GM19438 (cell line): ENCODE results near the gene PRKN.

Experiments used
- ATAC-seq: cut with Tn5 transposase; IDR thresholded peaks from one replicate; pipeline ENCODE4 v1.9.1; 2021; ENCODE audit warnings: low read depth; ENCODE audit not compliant: unreplicated experiment

PRKN gene

DNA sequence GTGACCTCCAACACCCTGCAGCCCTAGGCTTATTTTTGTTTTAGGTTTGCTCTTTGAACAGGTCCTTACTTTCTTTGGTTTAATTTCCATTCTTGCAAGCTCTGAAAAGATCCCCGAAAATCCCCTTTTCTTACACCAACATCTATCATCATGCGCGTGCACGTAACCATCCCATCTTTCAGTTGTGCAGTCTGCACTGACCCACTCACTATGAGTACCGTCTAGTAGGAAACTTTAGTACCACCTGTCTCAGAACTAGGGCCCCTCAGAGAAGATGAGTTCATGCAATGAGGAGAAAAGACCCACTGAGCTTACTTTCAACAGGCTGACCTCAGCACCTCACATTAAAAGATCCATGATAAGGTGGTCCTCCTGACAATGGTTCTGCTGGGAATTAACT, 1333.1 kb downstream of the PRKN start:
- no peak for ATAC-seq

DNA sequence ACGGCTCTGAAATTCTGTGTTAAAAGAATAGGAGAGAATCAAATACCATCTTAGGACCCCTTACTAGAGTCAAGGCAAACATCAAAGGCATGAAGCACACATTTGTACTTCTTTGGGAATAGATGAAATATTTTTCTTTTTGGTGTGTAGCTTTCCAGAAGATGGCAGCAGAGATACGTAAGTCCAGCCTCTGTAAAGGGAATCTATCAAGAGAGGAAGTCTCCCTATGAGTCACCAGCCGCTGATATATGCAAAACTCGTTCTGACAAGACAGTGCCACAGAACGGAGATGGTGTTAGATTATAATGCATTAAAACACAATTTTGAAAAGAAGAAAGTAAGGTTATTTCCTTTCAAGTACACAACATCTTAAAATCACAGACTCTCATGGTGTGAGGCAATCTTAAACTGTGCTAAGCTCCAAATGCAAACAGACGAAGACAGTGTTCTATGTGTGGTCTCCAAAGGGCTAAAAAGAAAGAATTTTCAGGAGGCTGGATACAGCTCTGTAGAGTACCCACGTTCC, 1333.7 kb downstream of the PRKN start:
- ATAC-seq, result peak; percentile 98

DNA sequence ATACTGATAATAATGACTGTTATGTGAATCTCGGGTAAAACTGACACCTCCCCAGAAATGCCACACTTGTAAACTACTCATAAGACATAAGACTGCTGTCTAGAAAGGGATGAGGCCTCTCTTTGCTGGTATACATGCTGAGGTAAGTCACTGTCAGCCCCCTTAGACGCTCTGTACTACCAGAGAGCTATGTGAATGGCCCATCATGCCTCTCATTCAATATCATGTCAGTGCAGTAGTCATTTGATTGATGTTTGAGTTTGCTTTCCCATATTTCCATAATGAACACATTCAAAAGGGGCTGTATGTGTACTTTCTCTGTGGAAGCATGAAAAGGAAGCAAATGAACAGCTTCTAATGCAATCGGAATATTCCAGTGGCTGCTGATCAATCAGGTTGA, 1334.3 kb downstream of the PRKN start:
- ATAC-seq, result no peak

DNA sequence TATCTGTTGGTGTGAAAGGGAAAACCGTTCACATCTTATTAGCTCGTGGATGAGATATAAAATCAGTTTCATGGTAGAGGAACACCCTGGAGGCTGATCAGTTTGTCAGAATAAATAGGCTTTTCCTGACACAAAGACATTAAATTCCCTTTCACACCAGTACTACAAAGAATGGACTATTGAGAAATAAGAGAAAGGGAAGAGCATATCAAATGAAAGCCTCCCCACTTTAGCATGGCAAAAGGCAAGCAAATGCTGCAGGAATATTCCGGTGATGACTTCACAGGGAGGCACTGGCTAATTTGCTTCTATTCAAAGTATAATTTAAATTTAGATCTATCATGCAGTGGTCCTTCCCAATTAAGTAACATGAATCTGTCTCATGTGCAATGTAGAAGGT, 1337.8 kb downstream of the PRKN start:
- ATAC-seq, result no peak

- ATAC-seq, result no peak
Observed at GRCh38 chr6:161383951-161384350, 1343.6 kb downstream of the PRKN start.

- ATAC-seq, result no peak
Observed at GRCh38 chr6:161379834-161380582, 1347.6 kb downstream of the PRKN start.

DNA sequence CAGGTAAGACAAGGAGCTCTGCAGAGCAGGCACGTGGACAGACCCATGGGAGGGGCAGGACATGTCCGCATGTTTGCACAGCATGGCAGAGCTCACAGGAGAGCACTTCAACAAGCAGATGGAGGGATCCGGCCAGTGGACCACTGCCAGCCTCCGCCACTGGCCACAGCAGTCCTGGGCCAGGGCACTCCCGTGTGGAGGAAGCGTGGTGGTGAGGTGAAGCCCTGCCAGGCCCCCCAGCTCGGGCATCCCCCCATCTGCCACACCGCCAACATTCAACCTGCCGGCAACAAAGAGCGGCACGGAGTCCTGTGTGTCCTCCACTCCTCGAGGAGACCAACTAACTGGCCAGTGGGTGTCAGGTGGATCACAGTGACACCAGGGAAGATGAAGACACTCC, 1349.5 kb downstream of the PRKN start:
- no peak for ATAC-seq

GRCh38 chr6:161377116-161377515, 1350.5 kb downstream of the PRKN start:
- ATAC-seq, result no peak

DNA sequence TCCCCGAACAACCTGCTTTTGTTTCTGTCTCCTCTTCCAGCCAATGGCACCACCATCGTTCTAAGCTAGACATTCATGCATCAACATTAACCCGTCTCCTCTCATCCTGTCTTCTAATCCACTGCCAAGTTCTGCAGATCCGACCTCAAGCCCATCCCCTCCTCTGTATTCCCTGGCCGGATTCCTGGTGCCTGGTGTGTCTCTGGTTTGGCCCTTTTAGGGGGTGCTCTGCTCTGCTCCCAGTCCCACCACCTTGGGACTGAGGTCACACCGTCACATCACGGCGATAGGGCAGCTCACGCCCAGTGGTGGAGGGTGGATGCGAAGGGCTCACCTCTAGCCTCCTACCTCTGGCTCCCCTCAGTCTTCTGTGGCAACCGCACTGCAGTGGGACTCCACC, 1351.2 kb downstream of the PRKN start:
- ATAC-seq, result no peak

GRCh38 chr6:161374971-161375873, 1352.3 kb downstream of the PRKN start:
- no peak for ATAC-seq

DNA sequence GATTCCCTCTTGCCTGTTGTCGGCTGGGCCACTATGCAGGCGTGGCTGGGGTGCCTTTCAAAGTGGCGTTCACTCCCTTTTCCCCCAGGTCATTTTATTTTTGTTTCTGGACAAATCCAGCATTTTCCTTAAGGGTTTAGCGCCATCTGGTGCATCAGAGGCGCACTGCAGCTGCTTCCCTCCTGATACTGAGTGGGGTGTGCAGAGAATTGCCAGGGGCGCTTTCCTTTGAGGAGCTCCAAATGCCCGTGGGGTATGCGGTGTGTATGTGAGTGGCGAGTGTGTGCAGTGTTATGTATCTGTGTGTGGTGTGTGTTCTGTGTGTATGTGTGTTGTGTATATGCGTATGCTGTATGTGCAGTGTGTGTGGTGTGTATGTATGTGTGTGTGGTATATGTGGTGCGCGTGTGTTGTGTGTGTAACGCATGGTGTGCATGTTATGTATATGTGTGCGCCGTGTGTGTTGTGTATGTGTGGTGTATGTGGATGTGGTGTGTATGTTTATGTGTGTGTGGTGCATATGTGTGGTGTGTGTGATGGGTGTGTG, 1353.6 kb downstream of the PRKN start:
- no peak for ATAC-seq

DNA sequence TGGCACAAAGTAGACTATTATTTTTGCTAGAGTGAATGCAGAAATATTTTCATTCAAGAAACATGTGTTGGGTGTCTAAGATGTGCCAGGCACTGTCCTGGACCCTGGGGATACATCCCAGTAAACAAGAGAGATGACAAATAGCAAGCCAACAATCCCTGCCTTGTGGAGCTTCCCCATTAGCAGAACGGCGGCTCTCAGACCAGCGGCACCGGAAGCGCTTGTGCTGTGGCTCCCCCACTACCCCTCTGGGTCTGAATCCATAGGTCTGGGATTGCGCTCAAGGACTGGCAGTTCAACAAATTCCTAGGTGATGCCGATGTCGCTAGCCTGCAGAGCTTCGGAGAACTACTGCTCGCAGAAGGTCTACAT, 1355.2 kb downstream of the PRKN start:
- no peak for ATAC-seq

DNA sequence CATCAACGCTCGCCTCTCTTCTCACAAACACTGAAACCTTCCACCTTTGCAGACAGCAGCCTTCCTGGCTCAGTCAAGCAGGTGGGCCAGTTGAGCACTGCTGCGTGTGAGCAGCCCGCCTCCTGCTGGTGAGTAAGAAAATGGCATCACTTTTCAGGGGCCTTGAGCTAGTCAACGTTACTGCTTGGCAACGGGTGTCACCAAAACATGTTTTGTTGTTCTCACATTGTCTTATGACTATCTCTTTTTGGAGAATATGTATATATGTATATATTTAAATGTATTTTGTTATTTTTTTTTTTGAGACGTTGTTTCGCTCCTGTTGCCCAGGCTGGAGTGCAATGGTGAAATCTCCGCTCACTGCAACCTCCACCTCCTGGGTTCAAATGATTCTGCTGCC, 1356.7 kb downstream of the PRKN start:
- ATAC-seq, result peak; percentile 76

- no peak for ATAC-seq
Observed at GRCh38 chr6:161369339-161369738, 1358.2 kb downstream of the PRKN start.

- no peak for ATAC-seq
Observed at GRCh38 chr6:161368514-161368913, 1359.1 kb downstream of the PRKN start.

DNA sequence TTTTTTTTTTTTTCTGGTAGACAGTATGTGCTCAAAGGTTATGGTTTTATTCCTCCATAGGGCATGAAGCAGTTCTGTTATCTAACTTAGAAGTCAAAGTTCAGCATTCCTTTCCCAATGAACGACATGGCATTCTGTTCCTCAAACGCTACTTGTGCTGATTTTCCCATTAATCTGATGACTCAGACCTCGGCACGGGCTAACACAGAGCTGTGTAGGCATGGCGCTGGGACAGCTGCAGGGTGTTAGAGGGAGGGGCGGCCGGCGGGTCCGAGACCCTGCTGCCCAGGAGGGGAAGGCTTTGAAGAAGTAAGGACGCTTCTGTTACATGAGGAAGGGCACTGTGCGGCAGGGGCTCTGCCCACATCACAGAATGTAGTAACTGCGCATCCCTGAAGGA, 1360.1 kb downstream of the PRKN start:
- ATAC-seq, result no peak

GRCh38 chr6:161366301-161366923, 1361.2 kb downstream of the PRKN start:
- ATAC-seq, result no peak

DNA sequence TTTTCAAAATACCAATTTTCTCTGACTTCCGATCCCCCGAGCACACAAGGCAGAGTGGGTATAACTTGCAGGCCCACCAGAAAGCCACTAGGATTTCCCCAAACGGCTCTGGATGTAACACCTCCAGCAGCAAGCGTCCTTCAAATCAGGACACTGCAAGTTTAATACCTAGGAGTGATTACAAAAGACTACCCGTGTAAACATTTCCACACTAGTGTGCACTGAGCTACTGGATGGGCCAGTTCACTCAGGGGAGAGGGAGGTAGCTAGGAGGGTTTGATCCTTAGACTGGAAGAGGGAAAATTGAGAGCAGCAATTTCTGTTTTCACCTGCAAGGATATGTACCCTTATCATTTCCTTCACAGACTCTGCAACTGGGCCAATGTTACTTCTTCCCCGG, 1361.9 kb downstream of the PRKN start:
- ATAC-seq, result no peak

GRCh38 chr6:161363286-161363685, 1364.3 kb downstream of the PRKN start:
- ATAC-seq, result no peak

DNA sequence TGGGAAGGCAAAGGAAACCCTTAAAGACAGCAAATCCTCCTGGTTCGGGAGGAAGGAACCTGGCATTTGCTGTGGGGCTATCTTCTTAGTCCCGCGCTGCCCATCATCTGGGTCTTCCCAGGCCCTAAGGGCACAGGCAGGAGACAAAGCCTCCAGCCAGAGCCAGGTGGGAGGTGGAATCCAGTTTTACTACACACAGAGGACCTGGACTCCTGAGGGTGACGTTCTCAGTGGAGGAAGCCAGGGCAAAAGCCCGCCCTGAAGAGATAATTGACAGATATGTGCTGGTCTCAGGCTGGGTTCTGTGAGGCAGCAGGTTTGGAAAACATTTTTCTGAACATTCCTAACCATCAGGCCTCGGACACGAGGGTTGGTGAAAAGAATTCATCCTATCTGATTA, 1365.3 kb downstream of the PRKN start:
- ATAC-seq, result no peak

DNA sequence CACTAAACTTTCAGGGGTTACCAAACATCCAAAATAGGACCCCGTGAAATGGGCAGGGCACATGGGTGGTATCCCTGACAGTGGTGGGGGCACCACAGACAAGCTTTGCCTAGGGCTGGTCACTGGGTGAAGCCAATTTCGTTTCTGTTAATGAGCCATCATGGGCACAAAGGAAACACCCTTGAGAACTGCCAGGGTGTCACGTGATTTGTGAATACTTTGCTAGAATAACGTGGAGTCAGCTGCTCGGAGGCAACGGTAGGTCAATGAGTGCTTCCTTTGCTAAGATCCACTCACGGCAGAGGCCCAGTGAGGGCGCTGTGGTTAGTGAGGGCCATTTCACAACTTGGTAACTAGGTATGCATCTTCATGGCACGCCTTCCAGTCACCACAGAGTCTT, 1366.0 kb downstream of the PRKN start:
- ATAC-seq, result no peak
